MV-4-11 (cell line): ENCODE data around the gene C11orf71.

ENCODE experiments used
- DNase-seq: peaks from one replicate; lab custom pipeline; 2025; lab: John Stamatoyannopoulos, UW

C11orf71 gene

GRCh38 chr11:114400216-114400914, at the start of gene C11orf71, which contains the start of gene RBM7:
C11orf71 (minus strand) TSS chr11:114400511; CDS start chr11:114400331, 180 bp downstream.
RBM7 (plus strand) TSS chr11:114400666; CDS start chr11:114400672, 6 bp downstream.
- peak; percentile 97 for DNase-seq

GRCh38 chr11:114449845-114450244, 49.5 kb upstream of the C11orf71 start:
- DNase-seq, result no peak

- no peak for DNase-seq
Observed at GRCh38 chr11:114448749-114449482, 48.6 kb upstream of the C11orf71 start.

GRCh38 chr11:114447892-114448291, 47.6 kb upstream of the C11orf71 start:
- DNase-seq, result no peak

GRCh38 chr11:114447444-114447843, 47.1 kb upstream of the C11orf71 start:
- no peak for DNase-seq

- DNase-seq, result no peak
Observed at GRCh38 chr11:114442536-114442935, 42.2 kb upstream of the C11orf71 start.

GRCh38 chr11:114441921-114442320, 41.6 kb upstream of the C11orf71 start:
- DNase-seq, result no peak

GRCh38 chr11:114440971-114441763, 40.9 kb upstream of the C11orf71 start:
- DNase-seq, result no peak

GRCh38 chr11:114440121-114440860, 40.0 kb upstream of the C11orf71 start:
- no peak for DNase-seq

- peak; percentile 94 for DNase-seq
Observed at GRCh38 chr11:114439229-114440120, 39.2 kb upstream of the C11orf71 start, which contains the start of gene REXO2. REXO2 (plus strand) TSS chr11:114439467; CDS start chr11:114439529, 62 bp downstream.

- no peak for DNase-seq
Observed at GRCh38 chr11:114438303-114438702, 38.0 kb upstream of the C11orf71 start.

- no peak for DNase-seq
Observed at GRCh38 chr11:114433376-114433775, 33.1 kb upstream of the C11orf71 start.

GRCh38 chr11:114432893-114433292, 32.6 kb upstream of the C11orf71 start:
- DNase-seq, result no peak

GRCh38 chr11:114430290-114430689, 30.0 kb upstream of the C11orf71 start:
- no peak for DNase-seq

- no peak for DNase-seq
Observed at GRCh38 chr11:114426280-114426679, 26.0 kb upstream of the C11orf71 start.

- peak; percentile 4 for DNase-seq
Observed at GRCh38 chr11:114416441-114416961, 16.2 kb upstream of the C11orf71 start.

GRCh38 chr11:114413958-114414357, 13.6 kb upstream of the C11orf71 start:
- DNase-seq, result no peak

- no peak for DNase-seq
Observed at GRCh38 chr11:114412946-114413345, 12.6 kb upstream of the C11orf71 start.

- DNase-seq, result no peak
Observed at GRCh38 chr11:114401311-114401710, 1.0 kb upstream of the C11orf71 start.

- DNase-seq, result no peak
Observed at GRCh38 chr11:114400915-114401223, 558 bp upstream of the C11orf71 start.
